Right lobe of liver (tissue), 4 donors: ENCODE results near the gene PDGFD.

Experiments used
- CTCF ChIP-seq, 4 donors: fragments of 200-600 bp in 3 of 4; fragments of 450-650 bp in 1 of 4; IDR thresholded peaks; one replicate each; pipeline versions ENCODE4 v1.5.1 to v1.8.0; 2016 to 2022; ENCODE audit warnings: antibody characterized with exemption in 4 of 4, mild to moderate bottlenecking in 2 of 4
- POLR2A ChIP-seq: fragments of 450-650 bp; IDR thresholded peaks from one replicate; pipeline ENCODE4 v1.6.1; 2017; ENCODE audit warnings: antibody characterized with exemption, mild to moderate bottlenecking
- donor health status: DM: no; HTN: no; CAD: no.
- donor health status: DM: no; HTN: no; CAD: no.
- donor health status: DM: no; HTN: yes; CAD: no.

- TF ChIP-seq CTCF (IDR thresholded peaks at IDR 0.05) (no peak), POLR2A (no peak)
Measured at GRCh38 chr11:104073950-104074705, 89.8 kb downstream of the PDGFD start.
